GM12878 (cell line): ENCODE measurements around the gene SLC2A5.

ENCODE experiments used
- MTA3 ChIP-seq: IDR thresholded peaks from 2 replicates; pipeline ENCODE4 v1.6.1; 2012; ENCODE audit warnings: low read length, inconsistent platforms, borderline replicate concordance
- SMAD5 ChIP-seq: IDR thresholded peaks from 2 replicates; pipeline ENCODE4 v1.6.1; 2016; ENCODE audit warnings: antibody characterized with exemption, low read depth
- WRNIP1 ChIP-seq: IDR thresholded peaks from 2 replicates; pipeline ENCODE4 v1.6.1; 2011; ENCODE audit warnings: low read depth, low read length, improper control_type of control experiment, borderline replicate concordance

- no peak for TF ChIP-seq MTA3
- no peak for TF ChIP-seq WRNIP1
- no peak for TF ChIP-seq SMAD5
These were observed 80.4 kb downstream of the SLC2A5 start for GRCh38 chr1:8989061-8989460.
